GM06990 (cell line): ENCODE results near the gene BABAM2.

ENCODE experiments used
- DNase-seq: peaks from one replicate; pipeline ENCODE4 v3.0.0-alpha.2; 2011; ENCODE audit not compliant: insufficient read length; ENCODE audit errors: extremely low read depth
- H3K27me3 ChIP-seq: replicated peaks from 2 replicates; pipeline ENCODE4 v1.6.0; 2011; ENCODE audit warnings: low read length; ENCODE audit not compliant: control insufficient read depth, insufficient read depth
- H3K36me3 ChIP-seq: 2 replicates; pipeline ENCODE4 v1.5.1; 2011; ENCODE audit warnings: low read length; ENCODE audit not compliant: control insufficient read depth, insufficient read depth
- H3K4me3 ChIP-seq: replicated peaks from 2 replicates; pipeline ENCODE4 v1.5.1; 2011; ENCODE audit warnings: low read depth, mild to moderate bottlenecking, control low read depth, low read length
- CTCF ChIP-seq: IDR thresholded peaks from 2 replicates; pipeline ENCODE4 v1.5.1; 2011; ENCODE audit warnings: low read length, control low read depth, mild to moderate bottlenecking, inconsistent platforms; ENCODE audit not compliant: insufficient read depth, poor library complexity, severe bottlenecking

BABAM2 gene

GRCh38 chr2:27959496-27959895, 69.0 kb downstream of the BABAM2 start:
- no peaks in the 10 kb centered on the region for H3K36me3 ChIP-seq
- no peak for TF ChIP-seq CTCF
- H3K27me3 ChIP-seq = no peaks in the 10 kb centered on the region
- DNase-seq = no peak
- no peak overlapping the region for H3K4me3 ChIP-seq

DNA sequence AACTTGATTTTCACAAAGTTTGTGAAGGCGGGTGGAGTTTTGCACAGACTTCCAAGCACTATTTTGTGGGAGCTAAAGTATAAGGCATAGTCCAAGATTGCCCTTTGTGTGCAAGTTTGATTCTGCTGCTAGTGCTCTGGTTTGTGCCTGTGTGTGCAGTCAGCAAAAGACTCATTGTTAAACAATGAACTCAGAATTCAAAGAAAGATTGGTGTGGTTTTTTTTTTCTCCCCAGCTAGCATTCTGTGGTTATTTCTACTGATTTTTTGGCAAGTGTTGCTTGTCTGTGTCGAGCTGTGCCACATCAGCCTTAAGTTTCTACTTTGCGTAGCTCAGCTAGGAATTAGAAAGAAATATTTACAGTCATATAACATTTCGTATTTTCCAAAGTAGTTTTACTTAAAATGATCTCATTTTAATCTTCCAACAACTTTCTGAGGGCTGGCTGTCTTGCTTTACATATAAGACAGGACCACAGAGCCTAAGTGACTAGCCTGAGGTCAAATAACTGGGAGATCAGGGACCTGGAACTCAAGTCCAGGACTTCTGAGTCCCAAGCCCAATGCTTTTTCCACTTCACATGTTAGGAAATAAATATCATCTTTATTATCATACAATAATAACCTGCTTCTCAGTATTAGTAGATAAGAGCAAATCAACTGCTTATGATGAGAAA, 69.8 kb downstream of the BABAM2 start:
- no peak for DNase-seq
- Histone ChIP-seq H3K27me3 (no peaks in the 10 kb centered on the region), H3K4me3 (no peak overlapping the region), H3K36me3 (no peaks in the 10 kb centered on the region)
- no peak for TF ChIP-seq CTCF

- Histone ChIP-seq H3K4me3 (no peak overlapping the region), H3K27me3 (no peaks in the 10 kb centered on the region), H3K36me3 (no peaks in the 10 kb centered on the region)
- no peak for DNase-seq
- TF ChIP-seq CTCF = no peak
Measured at GRCh38 chr2:27962006-27962405, 71.5 kb downstream of the BABAM2 start.

- no peaks in the 10 kb centered on the region for H3K27me3 ChIP-seq
- no peak for DNase-seq
Measured at GRCh38 chr2:27963472-27963871, 72.9 kb downstream of the BABAM2 start.

DNA sequence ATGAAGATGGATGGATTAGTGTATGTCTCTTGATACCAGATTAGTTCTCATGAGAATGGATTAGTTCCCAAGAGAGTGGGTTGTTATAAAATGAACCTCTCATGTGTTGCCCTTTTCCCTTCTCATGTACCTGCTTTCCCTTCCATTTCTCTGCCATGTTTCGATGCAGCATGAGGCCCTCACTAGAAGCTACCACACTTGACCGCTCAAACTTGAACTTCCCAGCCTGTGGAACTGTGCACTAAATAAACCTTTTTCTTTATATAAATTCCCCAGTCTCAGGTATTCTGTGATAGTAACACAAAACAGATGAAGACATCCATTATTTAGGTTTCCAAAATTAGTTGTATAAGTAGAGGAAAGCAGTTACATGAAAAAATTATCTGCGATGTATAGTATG, 73.5 kb downstream of the BABAM2 start:
- Histone ChIP-seq H3K27me3 (no peaks in the 10 kb centered on the region), H3K4me3 (no peak overlapping the region), H3K36me3 (no peaks in the 10 kb centered on the region)
- no peak for DNase-seq
- TF ChIP-seq CTCF = no peak

More at GRCh38 chr2:27963472-27963871, 72.9 kb downstream of the BABAM2 start:
- no peaks in the 10 kb centered on the region for H3K36me3 ChIP-seq
- H3K4me3 ChIP-seq = no peak overlapping the region
- no peak for TF ChIP-seq CTCF

DNA sequence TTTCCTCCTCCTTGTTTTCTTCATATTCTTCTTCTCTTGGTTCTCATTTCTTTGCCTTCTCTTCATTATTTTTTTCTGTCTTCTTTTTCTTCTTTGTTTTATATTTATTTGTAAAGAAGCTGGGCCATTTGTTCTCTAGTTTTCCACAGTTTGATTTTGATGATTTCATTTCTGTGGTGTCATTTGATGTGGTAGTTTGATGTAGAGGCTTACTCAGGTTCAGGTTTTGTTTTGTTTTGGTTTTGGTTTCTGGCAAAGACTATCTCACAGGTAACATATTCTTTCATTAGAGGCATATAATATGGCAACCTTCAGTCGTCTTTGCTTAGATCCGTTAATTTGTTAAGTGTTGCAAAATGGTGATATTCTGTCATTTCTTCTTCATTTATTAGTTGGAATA, 75.3 kb downstream of the BABAM2 start:
- DNase-seq = no peak
- no peak for TF ChIP-seq CTCF
- Histone ChIP-seq H3K4me3 (no peak overlapping the region), H3K36me3 (no peaks in the 10 kb centered on the region), H3K27me3 (no peaks in the 10 kb centered on the region)
